ENCODE measurements around the gene ZBTB20.

ZBTB20 gene

DNA sequence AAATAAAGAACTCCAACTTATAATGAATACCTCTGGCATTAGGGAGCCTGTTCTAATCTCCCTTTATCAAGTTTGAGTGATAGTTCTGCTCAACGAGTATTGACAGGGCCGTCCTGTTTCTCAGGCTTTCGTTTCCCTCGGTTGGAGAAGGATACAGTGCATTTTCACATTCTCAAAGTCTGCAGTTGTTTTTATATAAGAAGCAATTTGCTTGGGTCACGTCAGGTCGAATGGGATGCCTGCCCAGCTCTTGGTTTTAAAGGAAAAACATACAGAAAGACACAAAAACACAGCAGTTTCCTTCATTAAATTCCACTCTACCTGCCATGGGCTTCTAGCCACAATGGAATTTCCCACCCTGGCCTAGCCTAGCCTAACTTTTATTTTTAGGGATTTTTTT is 487.0 kb downstream of the ZBTB20 start:
- no peak for DNase-seq

DNA sequence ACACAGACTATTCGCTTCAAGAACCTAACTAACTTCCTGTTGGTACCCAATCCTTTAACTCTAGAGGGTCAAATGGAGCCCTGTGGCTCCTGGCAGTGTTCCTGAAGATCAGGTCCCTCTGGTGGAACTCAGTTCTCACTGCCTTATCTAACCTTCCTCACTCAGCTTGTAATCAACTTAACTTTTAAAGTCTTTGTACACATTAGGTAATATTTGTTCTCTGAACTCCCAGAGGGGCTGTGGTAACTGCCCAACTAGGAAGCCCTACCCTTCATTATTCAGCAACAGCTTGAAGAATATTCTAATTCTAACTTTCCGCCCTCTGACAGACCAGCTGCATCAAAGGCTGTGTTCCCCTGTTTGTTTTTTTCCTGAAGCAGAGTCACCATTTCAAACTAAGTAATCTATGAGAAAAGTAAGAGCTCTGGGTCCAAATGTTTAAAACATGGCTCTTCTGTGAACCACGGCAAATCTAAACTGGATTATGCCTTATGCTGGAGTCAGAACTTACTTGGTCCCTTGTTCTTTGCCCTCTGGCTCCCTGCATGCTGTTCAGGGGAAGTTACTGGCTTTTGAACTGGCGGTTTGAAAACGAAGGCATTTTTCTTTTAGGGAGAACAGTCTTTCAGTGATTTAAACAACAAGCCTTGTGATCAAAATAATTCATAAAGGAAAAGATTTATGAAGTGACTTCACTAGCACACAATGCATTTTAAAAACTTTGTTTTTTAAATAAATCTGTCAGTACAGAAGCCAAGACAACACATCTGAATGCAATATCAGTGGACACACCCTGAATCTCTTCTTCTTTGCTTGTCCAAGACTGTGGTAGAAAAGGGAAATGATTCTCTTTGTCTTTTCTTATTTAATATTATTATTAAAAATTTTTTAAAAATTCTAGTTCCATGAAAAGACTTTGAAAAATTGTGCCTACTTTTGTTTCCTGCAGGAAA is 487.7 kb downstream of the ZBTB20 start:
- no peak for DNase-seq

DNA sequence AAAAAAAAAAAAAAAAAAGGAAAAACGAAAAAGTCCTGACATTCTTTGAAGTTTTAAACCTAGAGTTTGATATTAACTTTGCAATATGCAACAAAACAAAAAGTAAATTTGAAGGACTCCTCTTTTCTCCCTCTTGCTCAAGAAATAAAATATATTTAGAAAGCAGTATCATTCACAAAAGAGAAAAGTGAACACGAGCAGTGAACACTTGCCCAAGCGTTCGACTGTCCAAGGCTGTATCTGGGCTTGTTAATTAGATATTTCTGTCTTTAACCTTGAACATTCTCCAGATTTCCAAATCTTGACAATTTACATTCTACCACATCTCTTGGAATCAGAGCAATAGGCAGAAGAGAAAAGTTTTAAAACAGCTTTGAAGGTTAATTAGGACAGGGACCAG is 495.5 kb downstream of the ZBTB20 start:
- no peak for DNase-seq

DNA sequence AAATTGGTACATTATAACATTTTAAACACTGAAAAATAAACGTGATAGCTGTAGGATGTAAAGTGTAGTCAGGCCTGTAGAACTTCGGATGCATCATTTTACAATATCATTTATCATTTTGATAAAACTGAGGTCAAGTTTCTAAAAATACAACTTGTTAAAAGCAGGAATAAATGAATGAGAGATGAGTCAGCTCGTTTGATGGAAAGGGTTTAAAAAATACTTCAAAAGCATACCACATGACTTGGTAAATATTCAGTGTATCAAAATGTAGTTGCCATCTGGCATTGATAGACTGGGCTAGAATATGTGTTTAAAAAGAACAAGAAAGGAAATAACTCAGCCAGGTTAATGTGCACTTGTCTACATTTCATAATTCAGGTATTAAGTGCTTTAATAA is 496.3 kb downstream of the ZBTB20 start:
- no peak for DNase-seq

DNA sequence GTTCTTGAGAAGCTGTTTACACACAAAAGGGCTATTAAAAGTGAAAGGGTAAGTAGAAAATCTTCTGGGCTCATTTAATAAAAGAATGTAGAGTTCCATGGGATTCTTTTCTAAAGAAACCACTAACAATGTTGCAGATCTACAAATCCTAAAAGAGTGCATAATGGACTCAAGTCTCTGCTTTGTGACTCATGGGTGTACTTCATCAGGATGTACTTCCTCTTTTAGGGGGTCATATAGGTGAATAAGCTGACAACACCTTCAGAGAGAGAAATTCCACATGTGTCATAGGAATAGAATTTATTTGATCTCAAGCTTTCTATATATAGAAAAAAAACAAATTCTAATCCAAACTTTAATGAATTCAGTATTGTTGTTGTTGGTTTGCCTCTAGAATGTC is 497.8 kb downstream of the ZBTB20 start:
- no peak for DNase-seq

DNA sequence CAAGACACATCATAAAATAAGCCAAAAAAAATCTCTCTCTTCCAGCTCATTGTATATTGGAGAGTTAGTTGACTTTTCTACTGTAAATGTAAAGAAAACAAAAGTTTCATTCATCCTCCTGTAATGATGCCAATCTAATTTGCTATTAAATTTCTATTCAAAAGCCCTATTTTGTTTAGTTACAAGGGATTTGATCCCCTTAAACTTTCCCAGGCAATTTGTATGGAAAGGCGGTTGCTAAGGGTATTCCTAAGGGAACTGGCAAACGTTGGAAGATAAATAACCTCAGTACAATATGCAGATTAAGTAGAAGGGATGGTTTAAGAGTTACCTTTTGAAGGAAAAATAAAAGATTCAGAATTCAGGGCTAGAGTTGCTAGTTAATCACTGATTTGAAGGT is 500.6 kb downstream of the ZBTB20 start:
- DNase-seq: peak in 1 of 2 experiments; percentile 12

DNA sequence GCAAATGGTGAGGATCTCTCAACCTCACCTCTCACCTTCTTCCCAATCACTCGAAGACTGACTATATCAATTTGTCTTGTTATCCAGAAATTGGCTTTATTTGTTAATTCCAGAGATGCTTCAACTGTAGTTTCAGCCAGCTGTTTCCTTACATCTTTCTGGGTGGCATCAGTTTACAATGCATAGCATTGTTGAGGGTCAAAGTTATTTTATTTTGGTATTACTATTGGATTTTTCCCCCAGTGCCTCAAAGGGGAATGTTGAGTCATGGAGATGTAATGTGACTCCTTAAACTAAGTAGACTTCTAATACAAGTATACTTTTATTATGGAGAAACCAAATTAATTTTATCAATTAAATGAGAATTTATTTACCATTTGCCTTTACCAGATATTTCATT is 501.7 kb downstream of the ZBTB20 start:
- no peak for DNase-seq

DNA sequence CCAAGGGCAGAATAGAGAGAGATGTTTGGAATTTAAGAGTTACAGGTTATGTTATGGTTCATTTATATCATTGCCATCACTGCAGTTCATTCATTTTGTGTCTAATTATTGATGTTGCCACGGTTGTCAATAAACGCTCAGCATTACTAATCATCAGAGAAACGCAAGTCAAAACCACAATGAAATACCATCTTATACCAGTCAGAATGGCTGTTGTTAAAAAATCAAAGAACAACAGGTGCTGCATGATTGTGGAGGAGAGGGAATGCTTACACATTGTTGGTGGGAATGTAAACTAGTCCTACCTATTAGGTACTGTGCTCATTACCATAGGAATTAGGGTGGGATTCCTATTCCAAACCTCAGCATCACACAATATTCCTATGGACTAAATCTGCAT is 502.7 kb downstream of the ZBTB20 start:
- no peak for DNase-seq

DNA sequence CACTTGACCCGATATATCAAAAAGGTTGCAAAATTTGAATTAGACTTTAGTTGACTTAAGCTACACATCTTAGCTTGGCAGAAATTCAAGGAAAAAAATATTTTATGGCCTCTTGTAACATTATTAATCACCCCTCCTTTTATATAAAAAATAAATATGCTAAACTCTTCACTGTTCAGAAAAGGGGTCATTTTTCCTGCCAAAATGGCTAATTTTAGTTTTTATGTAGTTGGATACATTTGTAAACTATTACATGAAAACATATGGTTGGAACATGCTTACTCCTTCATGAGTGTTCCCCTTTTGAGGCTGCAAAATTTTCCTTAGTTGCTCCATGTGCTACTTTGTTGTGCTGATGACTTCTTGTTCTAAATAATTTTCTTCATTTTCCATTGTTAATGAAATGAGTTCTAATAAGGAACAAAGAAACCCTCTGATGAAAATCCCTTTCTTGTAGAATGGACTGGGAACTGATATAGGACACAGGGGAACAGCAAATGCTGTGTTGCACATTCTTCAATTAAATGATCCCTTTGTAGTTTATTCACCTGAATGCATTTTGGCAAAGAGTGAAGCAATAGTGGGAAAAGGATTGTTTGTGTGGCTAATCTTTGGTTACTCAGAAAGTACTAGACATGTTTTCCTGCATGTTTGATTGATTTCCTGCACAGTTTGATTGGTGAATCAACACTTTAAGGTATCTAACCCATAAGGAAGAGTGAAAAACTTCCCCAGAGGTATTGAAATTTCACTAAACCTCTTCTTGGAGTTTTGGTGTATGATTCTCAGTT is 503.9 kb downstream of the ZBTB20 start:
- DNase-seq: no peak

DNA sequence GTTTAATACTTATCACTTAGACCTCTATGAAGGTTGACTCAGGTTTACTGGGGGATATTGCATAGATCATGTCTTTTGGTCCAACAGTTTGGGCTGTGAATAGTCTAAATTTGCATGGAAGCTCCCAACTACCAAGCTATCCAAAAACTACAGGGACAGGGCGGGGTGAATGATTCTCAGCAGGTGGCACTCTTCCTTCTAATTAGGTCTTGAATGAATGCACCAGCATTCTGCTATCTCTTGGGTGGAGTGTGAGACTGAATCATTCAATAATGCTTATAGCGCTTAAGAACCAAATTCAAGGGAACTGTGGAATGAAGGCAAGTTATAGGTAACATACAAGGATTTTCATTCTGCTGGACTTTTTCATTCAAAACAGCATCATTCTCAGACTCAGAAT is 507.0 kb downstream of the ZBTB20 start:
- DNase-seq: no peak

DNA sequence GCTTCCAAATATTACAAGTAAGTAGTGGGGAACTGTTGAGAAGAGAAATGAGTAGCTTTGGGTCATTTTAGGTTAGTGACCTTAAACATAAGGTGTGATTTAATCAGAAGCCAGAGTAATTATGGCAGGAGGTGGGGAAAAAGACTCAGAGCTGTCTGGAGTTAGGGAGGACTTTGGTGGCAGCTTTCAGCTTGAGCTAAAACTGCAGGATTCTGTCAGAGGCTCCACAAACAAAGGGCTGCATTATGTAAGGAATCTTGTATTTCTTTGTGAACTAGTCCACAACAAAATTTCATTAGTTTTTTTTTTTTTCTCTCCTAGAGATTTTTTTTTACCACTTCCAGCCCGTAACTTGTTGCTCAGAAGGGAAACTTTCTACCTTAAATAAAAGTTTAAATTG is 507.9 kb downstream of the ZBTB20 start:
- DNase-seq: no peak

DNA sequence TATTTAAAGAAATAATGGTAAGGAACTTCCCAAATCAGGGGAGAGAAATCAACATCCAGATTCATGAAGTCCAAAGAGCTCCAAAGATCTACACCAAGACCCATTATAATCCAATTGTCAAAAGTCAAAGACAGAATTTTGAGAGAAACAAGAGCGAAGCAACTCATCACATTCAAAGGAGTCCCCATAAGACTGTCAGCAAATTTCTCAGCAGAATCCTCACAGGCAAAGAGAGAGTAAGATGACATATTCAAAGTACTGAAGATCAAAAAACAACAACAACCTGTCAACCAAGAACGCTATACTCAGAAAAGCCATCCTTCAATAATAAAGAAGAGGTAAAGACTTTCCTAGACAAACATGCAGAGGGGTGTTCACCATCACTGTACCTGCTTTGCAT is 511.2 kb downstream of the ZBTB20 start:
- DNase-seq: no peak

DNA sequence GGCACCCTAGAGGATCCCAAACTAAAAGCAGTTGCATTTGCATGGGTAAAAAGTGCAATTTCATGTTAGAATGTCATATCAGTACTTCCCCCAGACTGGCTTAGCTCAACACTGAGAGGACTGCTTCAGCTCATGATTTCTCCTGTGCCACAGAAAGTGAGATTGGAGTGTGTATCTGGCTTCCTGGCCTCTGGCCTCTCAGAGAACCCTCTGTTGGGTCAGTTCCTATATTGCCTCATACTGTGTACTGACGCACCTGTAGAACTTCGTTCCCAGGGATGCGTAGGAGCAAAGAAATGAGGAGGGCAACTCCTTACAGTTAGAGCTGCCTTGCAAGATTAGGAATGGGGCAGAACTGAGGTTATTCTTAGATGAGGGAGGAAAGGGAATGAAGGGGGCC is 512.5 kb downstream of the ZBTB20 start:
- no peak for DNase-seq

DNA sequence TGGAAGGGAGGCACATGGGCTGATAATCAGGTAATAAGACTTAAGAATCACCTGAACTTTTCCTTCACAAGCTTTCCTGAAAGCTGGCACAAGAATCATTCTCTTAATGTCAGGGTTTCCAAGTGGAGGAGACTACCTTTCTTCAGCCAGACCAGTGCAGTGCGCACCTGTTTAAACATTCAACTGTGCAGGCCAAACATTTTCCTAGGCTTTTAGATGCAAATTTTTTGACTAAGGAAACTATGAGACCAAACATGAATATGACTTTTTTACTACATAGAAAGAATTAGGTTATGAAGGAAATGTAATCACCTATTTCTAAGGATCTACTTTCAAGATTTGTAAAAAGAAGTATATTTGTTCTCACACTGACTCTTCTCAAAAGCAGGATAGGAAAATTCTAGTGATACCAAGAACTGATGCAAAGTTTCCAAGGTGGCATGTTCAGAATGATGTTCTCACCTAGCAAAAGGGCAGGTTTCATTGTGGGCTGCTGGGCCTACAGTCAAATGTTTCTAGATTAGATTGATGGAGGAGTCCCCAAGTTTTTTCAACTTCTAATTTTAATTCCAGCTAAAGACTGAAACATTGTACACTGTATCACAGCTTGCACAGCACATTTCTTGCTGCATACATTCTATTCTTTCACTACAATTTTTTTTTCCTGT is 514.2 kb downstream of the ZBTB20 start:
- no peak for DNase-seq

DNA sequence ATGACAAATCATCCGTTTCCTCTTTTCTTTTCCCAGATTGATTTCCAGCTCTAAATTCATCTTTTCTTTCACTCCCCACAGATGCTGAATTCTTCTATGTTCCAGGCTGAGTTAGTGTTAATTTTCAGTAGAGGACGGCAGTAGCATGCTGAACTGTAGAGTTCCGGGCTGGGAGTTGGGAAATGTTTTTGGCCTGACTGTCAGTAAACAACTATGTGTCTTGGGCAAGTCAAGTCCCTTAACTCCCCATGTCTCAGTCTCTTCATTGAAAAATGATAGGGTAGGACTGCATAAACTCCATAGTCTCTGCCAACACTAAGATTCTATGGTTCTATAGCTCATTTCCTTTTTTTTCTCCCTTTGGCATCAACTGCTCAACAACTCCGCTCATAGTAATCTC is 519.3 kb downstream of the ZBTB20 start:
- DNase-seq: no peak

DNA sequence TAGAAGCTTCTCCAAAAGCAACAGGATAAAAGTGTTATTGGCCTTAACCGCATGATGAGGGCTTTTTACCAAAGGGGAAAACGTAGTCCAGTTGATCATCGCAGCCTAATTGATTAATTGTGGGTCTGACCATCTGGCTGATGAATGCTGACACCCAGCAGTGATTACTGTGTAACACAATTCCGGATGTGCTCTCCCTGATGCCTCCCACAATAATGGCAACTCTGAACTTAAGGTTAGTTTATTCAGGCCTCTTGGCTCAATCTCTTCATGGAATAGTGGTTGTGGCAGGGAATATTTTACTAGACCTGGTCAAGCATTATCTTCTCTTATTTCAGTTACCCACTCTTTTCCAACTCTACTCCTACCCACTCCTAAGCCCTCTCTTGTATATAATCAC is 520.3 kb downstream of the ZBTB20 start:
- DNase-seq: no peak

DNA sequence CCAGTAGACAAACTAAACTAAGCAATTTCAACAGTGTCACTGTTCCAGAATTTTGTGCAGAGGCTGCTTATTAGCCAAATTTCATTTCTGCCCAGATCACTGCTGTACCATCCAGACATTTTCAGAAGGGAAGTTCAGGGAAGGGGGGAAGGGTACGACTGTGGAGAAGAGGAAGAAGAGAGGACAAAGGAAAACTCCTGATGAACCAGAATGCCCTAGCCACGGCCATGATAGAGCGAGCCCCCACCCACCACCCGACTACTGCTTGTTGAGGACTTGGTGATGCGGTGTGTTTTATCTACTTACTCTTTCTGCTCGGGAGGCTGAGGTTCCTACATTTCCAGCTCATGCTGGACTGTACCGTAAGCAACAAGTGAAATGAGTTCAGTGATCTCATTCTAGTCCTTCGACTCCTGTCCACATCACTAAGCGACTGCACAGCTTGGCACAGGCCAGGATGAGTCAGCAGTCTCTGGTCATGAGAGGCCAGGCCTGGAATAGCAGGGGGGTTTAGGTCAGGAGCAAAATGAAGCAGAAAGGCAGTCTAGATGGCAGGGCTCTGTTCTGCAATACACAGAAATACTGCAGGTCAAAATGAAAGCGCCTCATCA is 522.4 kb downstream of the ZBTB20 start:
- DNase-seq: no peak

DNA sequence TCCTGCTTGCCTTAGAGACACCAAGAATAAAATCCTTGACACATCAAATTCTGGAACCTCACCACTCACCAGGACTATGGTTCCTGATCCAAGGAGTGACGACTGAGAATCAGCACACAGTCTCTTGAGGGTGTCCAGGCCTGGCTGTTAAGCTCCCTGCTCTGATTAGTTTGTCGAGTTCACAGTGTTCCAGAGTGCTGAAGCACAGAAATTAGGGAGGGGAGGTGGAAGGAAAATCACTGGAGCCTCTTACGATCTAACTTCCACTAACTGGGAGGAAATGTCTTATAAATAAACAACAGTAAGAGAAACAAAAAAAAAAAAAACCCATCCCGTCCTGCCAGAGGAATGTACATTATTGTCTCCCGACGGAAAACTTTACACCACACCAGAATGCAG is 523.0 kb downstream of the ZBTB20 start:
- DNase-seq: no peak

DNA sequence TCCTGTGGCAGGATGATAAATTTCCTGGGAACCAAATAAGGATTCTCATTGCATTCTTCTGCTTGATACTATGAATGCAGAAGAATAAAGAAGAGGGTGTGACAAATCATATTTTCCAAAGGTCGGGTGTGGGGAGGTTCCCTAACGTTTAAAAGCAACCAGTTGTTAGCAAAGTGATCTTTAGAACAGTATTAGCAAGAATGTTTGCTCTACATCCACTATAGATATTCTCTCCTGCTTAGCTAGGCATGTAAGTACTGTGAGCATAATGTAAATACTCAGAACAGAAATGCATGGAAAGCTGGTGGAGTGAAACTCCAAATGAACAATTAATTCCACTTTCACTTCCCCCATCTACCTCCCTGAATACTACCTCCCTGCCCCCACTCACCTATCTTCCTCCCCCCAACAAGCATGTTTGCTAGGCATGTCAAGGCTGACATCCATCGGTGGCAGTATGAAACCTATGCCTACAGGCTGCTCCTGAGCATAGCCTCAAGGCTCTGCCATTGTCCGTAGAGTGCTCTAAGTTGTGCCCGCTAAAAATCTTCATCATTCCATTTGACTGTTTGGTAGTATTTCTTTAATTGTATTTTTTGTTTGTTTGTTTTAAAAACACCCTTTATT is 523.6 kb downstream of the ZBTB20 start:
- no peak for DNase-seq

DNA sequence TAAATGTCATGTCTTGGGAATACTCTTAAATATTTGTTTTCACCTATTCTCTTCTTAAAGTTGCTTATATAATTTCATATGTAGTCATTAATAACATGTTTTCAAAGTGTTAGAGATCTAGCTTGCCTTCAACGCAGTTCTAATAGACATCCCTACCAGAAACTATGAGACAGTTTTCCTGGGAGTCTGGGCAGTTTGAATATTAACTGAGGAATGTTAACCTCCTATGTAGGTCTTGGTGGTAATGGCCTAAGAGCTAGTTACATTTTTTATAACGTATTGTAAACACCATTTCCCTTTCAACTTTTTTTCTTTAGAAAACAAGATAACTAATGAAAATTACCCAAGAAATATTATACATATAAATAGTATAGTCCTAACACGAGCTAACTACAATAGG is 525.1 kb downstream of the ZBTB20 start:
- DNase-seq: no peak

DNA sequence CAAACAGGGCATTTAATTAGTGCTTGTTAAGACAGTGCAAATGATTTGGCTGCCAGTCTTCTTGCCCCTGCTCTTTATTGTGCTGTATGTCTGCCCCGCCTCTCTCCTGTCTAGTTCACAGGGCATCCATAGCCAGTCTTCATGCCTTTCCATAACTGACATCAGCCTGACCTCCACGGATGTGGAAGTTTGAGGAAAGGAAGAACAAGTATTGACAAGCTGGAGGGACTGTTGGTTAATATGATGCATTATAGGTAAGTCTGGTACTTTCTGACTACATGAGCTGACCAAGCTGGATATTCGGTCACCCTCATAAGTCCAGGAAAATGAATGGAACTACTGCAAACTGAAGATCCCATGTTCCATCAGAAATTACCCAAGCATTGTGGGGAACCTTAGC is 527.3 kb downstream of the ZBTB20 start:
- DNase-seq: no peak

DNA sequence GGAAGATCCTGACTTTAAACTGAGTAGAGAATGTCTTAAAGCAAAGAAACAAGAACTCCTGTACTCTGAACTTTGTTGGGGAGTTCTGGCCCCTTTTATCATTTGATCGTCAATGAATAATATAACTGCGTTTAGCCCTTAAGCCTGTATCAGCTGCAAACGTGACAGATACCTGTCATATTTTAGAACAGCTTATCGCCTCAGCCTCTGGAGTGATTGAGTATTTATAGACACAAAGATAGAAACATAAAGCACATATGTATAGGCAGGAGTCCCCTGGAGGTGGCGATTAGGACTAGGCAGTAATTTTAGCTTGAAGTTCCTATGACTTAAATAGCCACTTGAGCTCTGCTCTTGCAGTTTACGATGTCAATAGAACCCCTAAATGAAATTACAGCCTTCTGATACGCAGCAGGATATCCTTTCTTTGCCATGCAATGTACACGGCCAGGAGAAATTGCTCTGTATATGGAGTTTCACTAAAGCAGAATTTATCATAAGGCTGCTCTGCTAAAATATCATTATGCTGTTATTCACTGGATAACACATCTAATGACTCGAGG is 531.5 kb downstream of the ZBTB20 start:
- DNase-seq: no peak

All from NCI-H1930 (cell line).